HEK293 (cell line): ENCODE data around the gene RASL12.

ENCODE experiments used
- CTCF ChIP-seq: fragments of 450-650 bp; formaldehyde crosslinking; IDR thresholded peaks from 2 replicates; pipeline ENCODE4 v1.5.1; 2016; ENCODE audit warnings: missing biosample characterization, missing genetic modification characterization
- REST ChIP-seq: fragments of 450-650 bp; formaldehyde crosslinking; IDR thresholded peaks from 2 replicates; pipeline ENCODE4 v1.5.1; 2016; ENCODE audit warnings: missing biosample characterization, missing genetic modification characterization
- TCF7L2 ChIP-seq: IDR thresholded peaks from 2 replicates; pipeline ENCODE4 v1.6.1; 2011; ENCODE audit warnings: low read depth, mild to moderate bottlenecking, inconsistent platforms, low read length, moderate library complexity, borderline replicate concordance
- YY1 ChIP-seq: fragments of 450-650 bp; formaldehyde crosslinking; IDR thresholded peaks from 2 replicates; pipeline ENCODE4 v1.5.1; 2018; ENCODE audit warnings: missing biosample characterization, missing genetic modification characterization
- ZBTB1 ChIP-seq: fragments of 450-650 bp; formaldehyde crosslinking; IDR thresholded peaks from 2 replicates; pipeline ENCODE4 v1.5.1; 2016; ENCODE audit warnings: missing biosample characterization, missing genetic modification characterization
- ZBTB7A ChIP-seq: fragments of 450-650 bp; formaldehyde crosslinking; IDR thresholded peaks from 2 replicates; pipeline ENCODE4 v1.5.1; 2016; ENCODE audit warnings: low read depth, missing biosample characterization, missing genetic modification characterization
- ZNF558 ChIP-seq: fragments of 450-650 bp; formaldehyde crosslinking; IDR thresholded peaks from 2 replicates; pipeline ENCODE4 v1.5.1; 2016; ENCODE audit warnings: missing biosample characterization, missing genetic modification characterization
- ZSCAN5A ChIP-seq: fragments of 450-650 bp; formaldehyde crosslinking; IDR thresholded peaks from 2 replicates; pipeline ENCODE4 v1.5.1; 2016; ENCODE audit warnings: missing biosample characterization, missing genetic modification characterization

GRCh38 chr15:65008983-65009382, 58.8 kb downstream of the RASL12 start:
- TF ChIP-seq ZNF558 (tag by site-specific recombination) (no peak), CTCF (tag by site-specific recombination) (no peak), TCF7L2 (no peak), ZBTB1 (tag by site-specific recombination) (no peak), YY1 (no peak), REST (tag by site-specific recombination) (no peak), ZBTB7A (no peak), ZSCAN5A (tag by site-specific recombination) (no peak)
